ENCODE measurements around the gene GGT6. TPM values are rescaled to one million over a fixed set of nuclear protein-coding genes. Genes with fewer than 3 reads are reported as not detected.

GGT6 gene
- total RNA-seq, 1 experiment from 2014 or later, result not detected

- Mint-ChIP-seq H3K4me1 (ENCODE audit: low read depth, unreplicated experiment) (peaks cover 15% of the 10 kb centered on the region), H3K9me3 (ENCODE audit: unreplicated experiment) (no peaks in the 10 kb centered on the region), H3K36me3 (ENCODE audit: insufficient read depth, unreplicated experiment) (peaks cover 8% of the 10 kb centered on the region), H3K27ac (ENCODE audit: unreplicated experiment) (peak overlapping the region; percentile 93), H3K4me3 (ENCODE audit: unreplicated experiment) (no peak overlapping the region), H3K27me3 (ENCODE audit: insufficient read depth, unreplicated experiment) (no peaks in the 10 kb centered on the region)
- intact Hi-C loops (cut with micrococcal nuclease; ENCODE audit: unreplicated experiment), result loop anchor here (10.0 kb wide), 1 partner anchor 59 kb away; no protein-coding TSS in a partner anchor
- Histone ChIP-seq H3K36me3 (ENCODE audit: control insufficient read depth, insufficient read depth, low read length) (no peaks in the 10 kb centered on the region), H3K4me3 (ENCODE audit: low read depth, low read length) (no peak overlapping the region), H3K9me3 (no peaks in the 10 kb centered on the region), H3K4me1 (peaks cover 29% of the 10 kb centered on the region), H3K27me3 (replicated peaks; ENCODE audit: control insufficient read depth, insufficient read depth, low read length) (no peaks in the 10 kb centered on the region)
- ChIA-PET POLR2A (interaction anchor here (0.6 kb wide), 1 partner anchor 370 kb away, joined by 3 read pairs; the partner anchor contains the start of gene CYB5D2), CTCF (interaction anchor here (1.1 to 1.3 kb wide), 2 partner anchors 31 to 92 kb away, joined by 4 to 5 read pairs; no protein-coding TSS in a partner anchor)
- BruUV-seq (replicated peaks), result no TSS peak
- DNase-seq, result peak in 1 of 2 experiments; percentile 16
- no peak for TF ChIP-seq CTCF (IDR thresholded peaks at IDR 0.05; ENCODE audit: insufficient read depth in 1 of 2, low read depth in 1 of 2, low read length in 1 of 2, severe bottlenecking in 1 of 2, unreplicated experiment in 1 of 2)
Measured at GRCh38 chr17:4513113-4514032, 47.0 kb downstream of the GGT6 start.

GRCh38 chr17:4512156-4513112 lies 47.9 kb downstream of the GGT6 start:
- H3K4me3 ChIP-seq (ENCODE audit: low read depth, low read length), result no peak overlapping the region
- peak overlapping the region; percentile 93 for H3K27ac Mint-ChIP-seq (ENCODE audit: unreplicated experiment)
- intact Hi-C loops (cut with micrococcal nuclease; ENCODE audit: unreplicated experiment), result loop anchor here (10.0 kb wide), 1 partner anchor 58 kb away; no protein-coding TSS in a partner anchor
- no peaks in the 10 kb centered on the region for H3K36me3 Mint-ChIP-seq (ENCODE audit: insufficient read depth, unreplicated experiment)
- peaks cover 29% of the 10 kb centered on the region for H3K4me1 ChIP-seq
- no peak overlapping the region for H3K4me3 Mint-ChIP-seq (ENCODE audit: unreplicated experiment)
- POLR2A ChIA-PET, result no interaction called here
- no TSS peak for BruUV-seq (replicated peaks)
- DNase-seq, result no peak
- H3K27me3 Mint-ChIP-seq (ENCODE audit: insufficient read depth, unreplicated experiment), result no peaks in the 10 kb centered on the region
- H3K9me3 ChIP-seq, result no peaks in the 10 kb centered on the region
- H3K27me3 ChIP-seq (replicated peaks; ENCODE audit: control insufficient read depth, insufficient read depth, low read length), result no peaks in the 10 kb centered on the region
- H3K4me1 Mint-ChIP-seq (ENCODE audit: low read depth, unreplicated experiment), result peaks cover 8% of the 10 kb centered on the region
- TF ChIP-seq CTCF (IDR thresholded peaks at IDR 0.05; ENCODE audit: insufficient read depth in 1 of 2, low read depth in 1 of 2, low read length in 1 of 2, severe bottlenecking in 1 of 2, unreplicated experiment in 1 of 2), result no peak
- CTCF ChIA-PET, result interaction anchor here (1.3 kb wide), 1 partner anchor 92 kb away, joined by 5 read pairs; no protein-coding TSS in a partner anchor
- no peaks in the 10 kb centered on the region for H3K9me3 Mint-ChIP-seq (ENCODE audit: unreplicated experiment)
- no peaks in the 10 kb centered on the region for H3K36me3 ChIP-seq (ENCODE audit: control insufficient read depth, insufficient read depth, low read length)

All from Caco-2 (cell line).